DND-41 (cell line): ENCODE measurements around the gene EPC1.

Experiments
- ATAC-seq: fragments of 200-7000 bp; cut with Tn5 transposase; 3 replicates; pipeline ENCODE4 v1.9.1; 2021; ENCODE audit warnings: low read depth; ENCODE audit not compliant: insufficient read depth
- DNase-seq: peaks from one replicate; pipeline ENCODE4 v3.0.0-alpha.2; 2020
- H2AFZ ChIP-seq: 2 replicates; pipeline ENCODE4 v1.6.0; 2012; ENCODE audit warnings: low read depth, low read length
- H3K27ac ChIP-seq: 2 replicates; pipeline ENCODE4 v1.5.1; 2012; ENCODE audit warnings: low read length, inconsistent platforms
- H3K27me3 ChIP-seq: fragments of 200-600 bp; sonication (generic); 2 replicates; pipeline ENCODE4 v1.6.0; 2012; ENCODE audit warnings: low read length, mild to moderate bottlenecking, inconsistent platforms; ENCODE audit not compliant: insufficient read depth, poor library complexity
- H3K36me3 ChIP-seq: 2 replicates; pipeline ENCODE4 v1.5.1; 2012; ENCODE audit warnings: low read length, inconsistent platforms; ENCODE audit not compliant: insufficient read depth
- H3K4me1 ChIP-seq: 2 replicates; pipeline ENCODE4 v1.5.1; 2012; ENCODE audit warnings: mild to moderate bottlenecking, low read length; ENCODE audit not compliant: insufficient read depth
- H3K4me2 ChIP-seq: 2 replicates; pipeline ENCODE4 v1.6.0; 2012; ENCODE audit warnings: mild to moderate bottlenecking, moderate library complexity, low read length, inconsistent platforms; ENCODE audit not compliant: insufficient read depth
- H3K4me3 ChIP-seq, 2 experiments: fragments of 200-600 bp in 1 of 2; shearing (Covaris generic) in 1 of 2; 2 replicates each; pipeline ENCODE4 v1.5.1; 2012 to 2016; ENCODE audit warnings: inconsistent platforms in 2 of 2, low read length in 2 of 2, mild to moderate bottlenecking in 2 of 2, low read depth in 1 of 2, moderate library complexity in 1 of 2
- H3K79me2 ChIP-seq: 2 replicates; pipeline ENCODE4 v1.6.0; 2012; ENCODE audit warnings: low read length, inconsistent platforms; ENCODE audit not compliant: insufficient read depth
- H3K9ac ChIP-seq: 2 replicates; pipeline ENCODE4 v1.6.0; 2012; ENCODE audit warnings: low read depth, mild to moderate bottlenecking, inconsistent platforms, low read length, moderate library complexity
- H3K9me3 ChIP-seq: 2 replicates; pipeline ENCODE4 v1.5.1; 2012; ENCODE audit warnings: low read length, moderate library complexity, mild to moderate bottlenecking, inconsistent platforms; ENCODE audit not compliant: insufficient read depth, severe bottlenecking
- H4K20me1 ChIP-seq: 2 replicates; pipeline ENCODE4 v1.6.0; 2012; ENCODE audit warnings: low read length; ENCODE audit not compliant: insufficient read depth
- EZH2 ChIP-seq: IDR thresholded peaks from 3 replicates; pipeline ENCODE4 v1.6.1; 2012; ENCODE audit warnings: borderline replicate concordance, low read depth, mild to moderate bottlenecking, moderate library complexity, low read length, inconsistent platforms; ENCODE audit not compliant: severe bottlenecking
- TF ChIP-seq, protein P1 (sequence below): IDR thresholded peaks from 2 replicates; pipeline ENCODE4 v1.5.1; 2012; ENCODE audit warnings: borderline replicate concordance, low read length, moderate library complexity, mild to moderate bottlenecking; ENCODE audit not compliant: poor library complexity, severe bottlenecking; ENCODE audit errors: extremely low read depth

Gene EPC1

DNA sequence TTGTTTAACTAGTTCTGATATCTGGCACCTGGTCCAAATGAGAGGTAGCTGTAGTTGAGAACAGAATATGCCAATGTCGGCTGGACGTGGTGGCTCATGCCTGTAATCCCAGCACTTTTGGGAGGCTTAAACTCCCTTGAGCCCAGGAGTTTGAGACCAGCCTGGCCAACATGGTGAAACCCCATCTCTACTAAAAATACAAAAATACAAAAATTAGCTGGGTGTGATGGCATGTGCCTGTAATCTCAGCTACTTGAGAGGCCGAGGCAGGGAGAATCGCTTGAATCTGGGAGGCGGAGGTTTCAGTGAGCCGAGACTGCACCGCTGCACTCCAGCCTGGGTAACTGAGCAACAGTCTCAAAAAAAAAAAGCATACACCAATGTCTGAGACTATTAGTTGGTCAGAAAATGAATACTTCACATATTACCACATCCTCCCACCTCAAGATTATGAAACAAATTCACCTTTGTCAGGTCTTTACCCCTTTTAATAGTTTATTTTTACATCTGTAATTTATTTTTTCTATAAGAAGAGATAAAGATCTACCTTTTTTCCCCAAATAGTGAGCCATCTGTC, 38.8 kb downstream of the EPC1 start:
- H3K27ac ChIP-seq, result no peak overlapping the region
- H3K79me2 ChIP-seq, result peaks cover 98% of the 10 kb centered on the region
- no peak overlapping the region for H2AFZ ChIP-seq
- no peak for DNase-seq
- H3K4me1 ChIP-seq, result no peaks in the 10 kb centered on the region
- no peak overlapping the region for H3K4me3 ChIP-seq
- no peak for ATAC-seq
- H3K27me3 ChIP-seq, result no peaks in the 10 kb centered on the region
- TF ChIP-seq, protein P1, sequence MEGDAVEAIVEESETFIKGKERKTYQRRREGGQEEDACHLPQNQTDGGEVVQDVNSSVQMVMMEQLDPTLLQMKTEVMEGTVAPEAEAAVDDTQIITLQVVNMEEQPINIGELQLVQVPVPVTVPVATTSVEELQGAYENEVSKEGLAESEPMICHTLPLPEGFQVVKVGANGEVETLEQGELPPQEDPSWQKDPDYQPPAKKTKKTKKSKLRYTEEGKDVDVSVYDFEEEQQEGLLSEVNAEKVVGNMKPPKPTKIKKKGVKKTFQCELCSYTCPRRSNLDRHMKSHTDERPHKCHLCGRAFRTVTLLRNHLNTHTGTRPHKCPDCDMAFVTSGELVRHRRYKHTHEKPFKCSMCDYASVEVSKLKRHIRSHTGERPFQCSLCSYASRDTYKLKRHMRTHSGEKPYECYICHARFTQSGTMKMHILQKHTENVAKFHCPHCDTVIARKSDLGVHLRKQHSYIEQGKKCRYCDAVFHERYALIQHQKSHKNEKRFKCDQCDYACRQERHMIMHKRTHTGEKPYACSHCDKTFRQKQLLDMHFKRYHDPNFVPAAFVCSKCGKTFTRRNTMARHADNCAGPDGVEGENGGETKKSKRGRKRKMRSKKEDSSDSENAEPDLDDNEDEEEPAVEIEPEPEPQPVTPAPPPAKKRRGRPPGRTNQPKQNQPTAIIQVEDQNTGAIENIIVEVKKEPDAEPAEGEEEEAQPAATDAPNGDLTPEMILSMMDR, result no peak
- no peak for TF ChIP-seq EZH2
- H4K20me1 ChIP-seq, result peaks cover 50% of the 10 kb centered on the region; the same call in 1 of the 2 replicates
- no peaks in the 10 kb centered on the region for H3K9me3 ChIP-seq
- H3K4me2 ChIP-seq, result no peak overlapping the region
- peaks cover 48% of the 10 kb centered on the region for H3K36me3 ChIP-seq
- no peak overlapping the region for H3K9ac ChIP-seq

DNA sequence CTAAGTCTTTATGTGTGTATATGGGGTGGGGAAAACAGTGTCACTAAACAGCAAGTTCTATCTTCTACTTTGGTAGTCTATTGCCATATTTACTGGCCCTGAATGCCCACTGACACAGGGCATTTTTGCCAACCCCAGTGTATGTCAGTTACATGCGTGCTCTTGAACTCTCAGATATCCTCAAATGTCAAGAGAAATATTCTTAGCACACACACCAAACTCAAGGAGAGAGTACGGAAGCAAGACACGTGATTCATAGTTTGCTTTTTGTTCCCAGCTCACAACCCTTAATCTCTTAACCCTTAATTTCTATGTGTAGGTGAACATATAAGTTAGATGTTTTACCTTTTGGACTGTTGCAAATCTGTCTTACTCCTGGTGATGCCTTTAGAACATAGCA, 39.3 kb downstream of the EPC1 start:
- TF ChIP-seq EZH2, result no peak
- TF ChIP-seq, protein P1, result no peak
- H3K27ac ChIP-seq, result no peak overlapping the region
- H3K27me3 ChIP-seq, result no peaks in the 10 kb centered on the region
- no peak overlapping the region for H3K4me3 ChIP-seq
- H3K9ac ChIP-seq, result no peak overlapping the region
- peaks cover 53% of the 10 kb centered on the region for H3K36me3 ChIP-seq
- H2AFZ ChIP-seq, result no peak overlapping the region
- peaks cover 98% of the 10 kb centered on the region for H3K79me2 ChIP-seq
- peaks cover 54% of the 10 kb centered on the region; the same call in 1 of the 2 replicates for H4K20me1 ChIP-seq
- no peak overlapping the region for H3K4me2 ChIP-seq
- ATAC-seq (no peak), DNase-seq (no peak)
- H3K4me1 ChIP-seq, result no peaks in the 10 kb centered on the region
- H3K9me3 ChIP-seq, result no peaks in the 10 kb centered on the region

DNA sequence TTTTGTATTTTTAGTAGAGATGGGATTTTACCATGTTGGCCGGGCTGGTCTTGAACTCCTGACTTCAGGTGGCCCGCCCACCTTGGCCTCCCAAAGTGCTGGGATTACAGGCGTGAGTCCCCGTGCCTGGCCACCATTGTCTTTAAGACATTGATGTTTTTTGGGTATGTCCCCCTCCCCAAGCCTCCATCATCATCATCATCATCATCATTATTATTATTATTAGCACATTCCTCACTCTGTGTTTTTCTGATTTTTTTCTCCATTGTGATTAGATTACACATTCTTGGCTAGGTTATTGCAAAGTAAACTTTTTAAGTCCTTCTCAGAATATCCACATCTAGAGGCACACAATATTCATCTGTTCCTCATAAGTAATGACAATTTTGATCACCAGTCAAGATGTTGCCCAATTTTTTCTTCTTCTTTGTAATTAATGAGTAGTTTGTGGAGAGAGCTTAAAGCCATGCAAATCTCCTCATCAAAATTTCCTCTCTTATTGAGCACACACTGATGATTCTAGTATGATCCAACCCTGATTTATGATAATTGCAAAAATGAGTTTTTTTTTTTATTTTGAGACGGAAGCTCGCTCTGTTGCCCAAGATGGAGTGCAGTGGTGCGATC, 47.5 kb downstream of the EPC1 start:
- Histone ChIP-seq H3K9me3 (no peaks in the 10 kb centered on the region), H3K36me3 (peaks cover 44% of the 10 kb centered on the region), H3K4me3 (no peak overlapping the region), H3K4me2 (no peak overlapping the region), H3K9ac (no peak overlapping the region), H3K27me3 (no peaks in the 10 kb centered on the region), H3K4me1 (no peaks in the 10 kb centered on the region), H2AFZ (no peak overlapping the region), H4K20me1 (peaks cover 57% of the 10 kb centered on the region), H3K79me2 (peaks cover 96% of the 10 kb centered on the region), H3K27ac (no peak overlapping the region)
- TF ChIP-seq, protein P1, result no peak
- TF ChIP-seq EZH2, result no peak
- no peak for ATAC-seq
- no peak for DNase-seq
